ENCODE results near the gene PLAAT3.
"Not testable (repeated sequence)": the region's sequence is repeated elsewhere in the genome, so short reads cannot be mapped to it uniquely, and the experiment has no call there.

PLAAT3 gene

GRCh38 chr11:63608353-63609345 is 5.6 kb downstream of the PLAAT3 start:
- TF ChIP-seq CTCF (IDR thresholded peaks at IDR 0.05; ENCODE audit: low read depth, low read length), result no peak
- H3K4me3 ChIP-seq (ENCODE audit: low read depth, low read length), result no peak overlapping the region

GRCh38 chr11:63603180-63603518 is 11.1 kb downstream of the PLAAT3 start:
- H3K4me3 ChIP-seq (ENCODE audit: low read depth, low read length), result no peak overlapping the region
- TF ChIP-seq CTCF (IDR thresholded peaks at IDR 0.05; ENCODE audit: low read depth, low read length), result no peak

GRCh38 chr11:63602290-63603179 is 11.7 kb downstream of the PLAAT3 start:
- H3K4me3 ChIP-seq (ENCODE audit: low read depth, low read length), result not testable (repeated sequence)

- no peak overlapping the region for H3K4me3 ChIP-seq (ENCODE audit: low read depth, low read length)
- TF ChIP-seq CTCF (IDR thresholded peaks at IDR 0.05; ENCODE audit: low read depth, low read length), result no peak
These were observed 14.8 kb downstream of the PLAAT3 start for GRCh38 chr11:63599211-63600122.

- TF ChIP-seq CTCF (IDR thresholded peaks at IDR 0.05; ENCODE audit: low read depth, low read length), result no peak
- H3K4me3 ChIP-seq (ENCODE audit: low read depth, low read length), result no peak overlapping the region
These were observed 15.7 kb downstream of the PLAAT3 start for GRCh38 chr11:63598556-63598955.

- H3K4me3 ChIP-seq (ENCODE audit: low read depth, low read length), result no peak overlapping the region
- TF ChIP-seq CTCF (IDR thresholded peaks at IDR 0.05; ENCODE audit: low read depth, low read length), result no peak
These were observed 18.9 kb downstream of the PLAAT3 start for GRCh38 chr11:63595296-63595695.

- H3K4me3 ChIP-seq (ENCODE audit: low read depth, low read length), result no peak overlapping the region
- peak; percentile 69 for TF ChIP-seq CTCF (IDR thresholded peaks at IDR 0.05; ENCODE audit: low read depth, low read length)
These were observed 21.2 kb downstream of the PLAAT3 start for GRCh38 chr11:63592975-63593395.

Data from WI38 (cell line).